Measurements from ENCODE around the gene VPS26C. TPM values are rescaled to one million over a fixed set of nuclear protein-coding genes. Genes with fewer than 3 reads are reported as not detected.

VPS26C gene
- total and polyA plus RNA-seq, 2 of the 13 experiments (the other 11 are each of a cell fraction or from before 2014, with no cell fraction given) = 30.3 to 39.7 TPM

- TF ChIP-seq CEBPZ (IDR thresholded peaks at IDR 0.05; ENCODE audit: low read length) (no peak), ZFP90 (CRISPR knock-in tag; IDR thresholded peaks at IDR 0.05; ENCODE audit: borderline replicate concordance) (no peak), STAT5B (CRISPR knock-in tag; IDR thresholded peaks at IDR 0.05) (no peak; the same call in 1 of the 2 replicates), ZKSCAN8 (CRISPR knock-in tag; IDR thresholded peaks at IDR 0.05; ENCODE audit: borderline replicate concordance) (peak; percentile 16; the same call in 1 of the 2 replicates), SIN3A (IDR thresholded peaks at IDR 0.05; ENCODE audit: borderline replicate concordance, low read depth, low read length) (peak; percentile 39; the same call in 1 of the 2 replicates), ZNF841 (CRISPR knock-in tag; IDR thresholded peaks at IDR 0.05; ENCODE audit: borderline replicate concordance) (no peak), MEF2D (CRISPR knock-in tag; IDR thresholded peaks at IDR 0.05) (peak; percentile 85), ZNF451 (CRISPR knock-in tag; IDR thresholded peaks at IDR 0.05) (peak; percentile 83), DDIT3 (CRISPR knock-in tag; IDR thresholded peaks at IDR 0.05) (no peak), RCOR2 (CRISPR knock-in tag; IDR thresholded peaks at IDR 0.05) (no peak), KDM2A (CRISPR knock-in tag; IDR thresholded peaks at IDR 0.05; ENCODE audit: borderline replicate concordance, low read depth) (peak; percentile 74), CBX5 (CRISPR knock-in tag; IDR thresholded peaks at IDR 0.05; ENCODE audit: borderline replicate concordance) (no peak), AKAP8 (CRISPR knock-in tag; IDR thresholded peaks at IDR 0.05) (peak; percentile 42; the same call in 1 of the 2 replicates), YY1 (IDR thresholded peaks at IDR 0.05; ENCODE audit: insufficient read depth, insufficient replicate concordance, low read depth, low read length) (peak; percentile 40), ZNF362 (CRISPR knock-in tag; IDR thresholded peaks at IDR 0.05; ENCODE audit: borderline replicate concordance) (peak; percentile 41; the same call in 1 of the 2 replicates), MXD3 (CRISPR knock-in tag; IDR thresholded peaks at IDR 0.05) (peak; percentile 73; the same call in 1 of the 2 replicates), ZSCAN9 (CRISPR knock-in tag; IDR thresholded peaks at IDR 0.05; ENCODE audit: borderline replicate concordance) (0 out of 2 replicates have a peak, but pooled peaks have one; percentile 39), ZNF607 (CRISPR knock-in tag; IDR thresholded peaks at IDR 0.05; ENCODE audit: borderline replicate concordance) (peak; percentile 94)
Observed at GRCh38 chr21:37267269-37268185, at the start of gene VPS26C (continued).

Measured in HepG2 (cell line).